GM12892 (cell line): ENCODE measurements around the gene ATP1B1.
"Not testable (repeated sequence)": the region's sequence is repeated elsewhere in the genome, so short reads cannot be mapped to it uniquely, and the experiment has no call there.

Experiments used
- DNase-seq: peaks from one replicate; pipeline ENCODE4 v3.0.0; 2011; ENCODE audit not compliant: insufficient read length
- FAIRE-seq: peaks from 2 replicates; lab custom pipeline; 2011; peaks lifted over from hg19 to GRCh38; lab: Jason Lieb, UNC
- POLR2A ChIP-seq: IDR thresholded peaks from 2 replicates; pipeline ENCODE4 v1.6.1; 2011; ENCODE audit warnings: low read depth, low read length, control low read depth
- POLR2AphosphoS5 ChIP-seq: IDR thresholded peaks from 2 replicates; pipeline ENCODE4 v1.6.1; 2011; ENCODE audit warnings: low read depth, low read length, control low read depth
- TAF1 ChIP-seq: IDR thresholded peaks from 2 replicates; pipeline ENCODE4 v1.6.1; 2011; ENCODE audit warnings: low read depth, mild to moderate bottlenecking, control low read depth, low read length, borderline replicate concordance

ATP1B1 gene

GRCh38 chr1:169155675-169156074, 49.2 kb downstream of the ATP1B1 start:
- DNase-seq (no peak), FAIRE-seq (no peak)
- TF ChIP-seq POLR2A (no peak), POLR2AphosphoS5 (no peak), TAF1 (no peak)

- TF ChIP-seq POLR2AphosphoS5: no peak
- TF ChIP-seq TAF1: no peak
- TF ChIP-seq POLR2A: no peak
- FAIRE-seq (no peak), DNase-seq (no peak)
Observed at GRCh38 chr1:169156580-169156979, 50.1 kb downstream of the ATP1B1 start.

GRCh38 chr1:169160845-169161495, 54.5 kb downstream of the ATP1B1 start:
- TF ChIP-seq POLR2A (no peak), POLR2AphosphoS5 (no peak), TAF1 (no peak)
- no peak for FAIRE-seq
- DNase-seq: no peak

DNA sequence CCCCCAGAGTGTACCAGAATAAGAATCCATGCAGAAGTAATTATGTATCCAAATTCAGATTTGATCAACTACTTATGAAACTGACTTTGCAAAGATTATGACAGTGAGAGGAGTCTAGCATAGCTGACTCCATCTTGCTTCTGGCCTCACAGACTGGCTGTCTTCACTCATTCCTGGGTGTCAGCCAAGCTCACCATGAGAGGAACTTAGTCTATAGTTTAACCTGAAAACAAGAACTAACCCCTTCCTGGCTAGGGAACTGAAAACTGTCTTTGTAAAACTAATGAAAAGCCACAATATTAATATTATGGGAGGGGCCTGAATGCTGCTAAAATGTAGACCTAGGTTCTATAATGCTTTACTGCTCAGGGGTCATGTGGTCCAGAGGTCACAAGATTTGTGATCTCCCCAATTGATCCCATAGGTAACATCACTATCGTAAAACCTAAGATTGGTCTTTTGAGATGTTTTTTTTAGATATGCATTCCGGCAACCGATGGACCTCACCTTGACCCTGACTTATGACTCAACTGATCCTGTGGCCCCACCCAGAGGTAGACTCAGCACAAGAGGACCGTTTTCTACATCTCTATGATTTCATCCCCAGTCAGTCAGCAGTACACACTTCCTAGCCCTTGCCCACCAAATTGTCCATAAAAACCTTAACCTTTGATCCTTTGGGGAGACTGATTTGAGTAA, 55.2 kb downstream of the ATP1B1 start:
- DNase-seq: no peak
- peak; percentile 42 for FAIRE-seq
- TF ChIP-seq TAF1 (no peak), POLR2A (no peak), POLR2AphosphoS5 (no peak)

- TF ChIP-seq TAF1 (no peak), POLR2AphosphoS5 (no peak), POLR2A (no peak)
- no peak for DNase-seq
- FAIRE-seq: no peak
Observed at GRCh38 chr1:169163059-169163458, 56.6 kb downstream of the ATP1B1 start.

DNA sequence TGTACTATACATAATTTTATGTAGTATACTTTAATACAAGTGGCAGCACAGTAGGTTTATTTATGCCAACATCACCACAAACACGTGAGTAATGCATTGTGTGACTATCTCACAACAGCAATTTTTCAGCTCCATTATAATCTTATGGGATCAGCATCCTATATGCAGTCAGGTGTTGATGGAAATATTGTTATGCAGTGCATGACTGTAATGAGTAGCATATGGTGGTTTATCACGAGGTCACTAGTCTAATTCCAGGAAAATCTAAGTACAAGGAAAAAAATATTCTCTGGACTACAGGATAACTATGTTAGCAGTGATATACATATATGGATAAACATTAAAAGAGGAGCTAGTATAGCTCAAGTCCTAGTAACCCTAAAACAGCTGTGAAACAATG, 69.0 kb downstream of the ATP1B1 start:
- DNase-seq (no peak), FAIRE-seq (no peak)
- TF ChIP-seq POLR2A: no peak
- no peak for TF ChIP-seq TAF1
- TF ChIP-seq POLR2AphosphoS5: no peak

GRCh38 chr1:169179431-169179830, 72.9 kb downstream of the ATP1B1 start:
- not testable (repeated sequence) for FAIRE-seq, DNase-seq

DNA sequence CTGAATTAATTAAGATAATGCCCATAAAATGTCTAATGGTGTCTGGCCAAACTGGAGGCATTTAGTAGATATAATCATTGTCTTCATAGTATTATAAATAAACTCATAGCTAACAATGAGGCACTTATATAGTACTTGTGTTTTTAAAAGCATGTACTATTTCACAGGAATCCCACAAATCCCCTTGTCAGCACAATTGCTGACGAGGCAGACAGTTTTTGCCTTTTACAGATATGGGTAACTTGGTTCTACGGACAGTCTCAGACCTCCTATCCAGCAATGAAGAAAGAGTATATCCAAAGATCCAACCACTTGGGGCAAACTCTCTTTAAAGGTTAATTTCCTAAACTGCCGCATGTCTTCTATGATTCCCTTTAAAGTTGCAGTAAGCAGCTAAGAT, 73.7 kb downstream of the ATP1B1 start:
- FAIRE-seq: no peak
- TF ChIP-seq POLR2AphosphoS5 (no peak), TAF1 (no peak), POLR2A (no peak)

More for the DNA sequence above, 73.7 kb downstream of the ATP1B1 start:
- DNase-seq: no peak
